Fibroblast of skin of left biceps (primary cell): ENCODE measurements around the gene SDHA.
"Not testable (repeated sequence)": the region's sequence is repeated elsewhere in the genome, so short reads cannot be mapped to it uniquely, and the experiment has no call there.

ENCODE experiments used
- DNase-seq, 2 experiments: peaks; one replicate each; pipeline ENCODE4 v3.0.0-alpha.2; 2013; ENCODE audit warnings: low read depth in 2 of 2

Gene SDHA

DNA sequence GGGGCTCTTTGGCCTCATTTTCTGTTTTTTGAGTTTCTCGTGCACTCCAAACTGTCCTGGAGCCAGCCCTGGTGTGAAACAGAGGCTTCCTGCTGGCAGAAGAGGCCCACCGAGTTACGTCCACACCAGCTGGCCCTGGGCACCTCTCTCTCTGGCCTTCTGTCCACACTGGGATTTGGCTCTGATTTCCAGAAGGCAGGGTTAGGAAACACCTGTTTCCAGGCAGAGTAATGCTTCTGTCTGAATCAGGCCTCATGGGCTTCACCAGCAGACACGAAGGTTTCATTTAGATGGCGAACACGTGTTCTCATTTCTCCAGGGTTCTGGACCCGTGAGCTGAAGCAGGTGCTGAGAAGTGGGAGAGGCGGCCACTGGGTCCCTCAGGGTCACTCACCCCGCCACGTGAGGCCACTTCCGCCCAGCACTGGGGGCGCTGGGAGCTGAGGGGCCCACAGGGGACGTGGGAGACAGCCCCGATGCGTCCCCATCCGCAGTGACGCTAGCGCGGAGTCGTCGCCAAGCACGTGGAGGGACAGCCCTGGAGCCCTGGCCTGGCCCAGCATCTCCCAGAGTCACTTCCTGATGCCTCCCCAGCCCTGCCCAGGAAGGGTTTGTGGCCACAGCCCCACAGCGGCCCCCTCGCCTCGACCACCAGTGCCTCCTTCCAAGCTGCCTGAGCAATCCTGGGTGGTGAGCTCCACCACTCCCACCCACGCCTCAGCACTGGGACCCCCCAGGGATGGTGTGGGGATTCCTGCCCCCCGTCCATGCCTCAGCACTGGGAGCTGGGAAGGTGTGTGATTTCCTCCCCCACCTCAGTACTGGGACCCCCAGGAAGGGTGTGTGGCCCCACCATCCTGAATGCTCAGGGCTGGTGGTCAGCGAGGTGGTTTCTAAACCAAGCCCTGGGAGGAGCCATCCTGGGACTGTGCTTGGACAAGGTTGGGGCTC lies 31.8 kb upstream of the SDHA start:
- no peak for DNase-seq

GRCh38 chr5:187042-187431 lies 31.1 kb upstream of the SDHA start:
- no peak for DNase-seq

- DNase-seq, result no peak
Observed at GRCh38 chr5:187617-188451, 30.3 kb upstream of the SDHA start.

- peak; percentile 42 to 44 for DNase-seq
Observed at GRCh38 chr5:188488-189481, 29.3 kb upstream of the SDHA start.

DNA sequence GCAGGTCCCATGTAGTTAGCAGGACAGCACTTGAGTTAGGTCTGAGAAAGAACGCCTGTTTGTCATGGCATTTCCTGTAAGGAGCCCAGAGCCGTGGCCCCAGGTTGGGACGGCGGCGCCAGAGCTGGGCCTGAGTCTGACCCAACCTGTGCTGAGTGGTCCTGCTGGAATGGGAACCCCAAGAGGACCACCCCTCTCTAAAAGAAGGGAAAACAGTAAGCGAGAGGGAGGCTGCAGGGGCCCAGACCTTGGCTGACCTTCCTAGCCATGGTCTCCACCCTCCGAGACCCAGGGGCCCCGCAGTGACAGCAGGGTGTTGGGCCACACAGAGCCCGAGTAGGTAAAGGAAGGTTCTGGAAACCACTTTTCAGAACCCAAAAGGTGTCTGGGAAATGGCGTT lies 28.6 kb upstream of the SDHA start:
- DNase-seq, result no peak

GRCh38 chr5:189976-190365 lies 28.1 kb upstream of the SDHA start:
- DNase-seq, result no peak

DNA sequence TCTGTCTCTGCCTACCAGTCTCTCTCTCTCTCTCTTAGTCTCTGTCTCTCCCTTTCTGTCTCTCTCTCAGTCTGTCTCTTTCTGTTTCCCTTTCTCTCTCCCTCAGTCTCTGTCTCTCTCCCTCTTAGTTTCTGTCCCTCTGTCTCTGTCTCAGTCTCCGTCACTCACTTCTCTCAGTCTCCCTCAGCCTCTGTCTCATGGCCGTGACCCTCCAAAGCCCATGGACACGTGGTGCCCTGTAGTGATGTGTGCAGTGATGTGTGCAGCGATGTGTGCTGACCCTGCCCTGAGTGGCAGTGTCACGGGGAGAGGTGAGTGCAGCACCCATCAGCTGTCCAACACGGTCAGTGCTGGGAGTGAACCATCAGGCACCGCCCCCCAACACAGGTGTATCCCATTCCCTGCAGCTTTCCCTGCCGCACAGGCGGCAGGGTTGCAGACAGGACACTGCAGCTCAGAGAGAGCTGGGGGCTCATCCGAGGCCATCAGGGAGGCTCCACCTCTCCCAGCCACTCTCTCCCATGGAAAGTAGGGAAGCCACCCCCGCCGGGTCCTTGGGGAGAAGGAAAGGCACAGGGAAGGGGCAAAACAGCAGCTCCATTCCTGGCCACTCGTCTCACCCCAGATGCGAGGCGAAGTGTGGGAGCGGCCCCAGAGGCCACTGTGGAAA lies 27.6 kb upstream of the SDHA start:
- no peak for DNase-seq

DNA sequence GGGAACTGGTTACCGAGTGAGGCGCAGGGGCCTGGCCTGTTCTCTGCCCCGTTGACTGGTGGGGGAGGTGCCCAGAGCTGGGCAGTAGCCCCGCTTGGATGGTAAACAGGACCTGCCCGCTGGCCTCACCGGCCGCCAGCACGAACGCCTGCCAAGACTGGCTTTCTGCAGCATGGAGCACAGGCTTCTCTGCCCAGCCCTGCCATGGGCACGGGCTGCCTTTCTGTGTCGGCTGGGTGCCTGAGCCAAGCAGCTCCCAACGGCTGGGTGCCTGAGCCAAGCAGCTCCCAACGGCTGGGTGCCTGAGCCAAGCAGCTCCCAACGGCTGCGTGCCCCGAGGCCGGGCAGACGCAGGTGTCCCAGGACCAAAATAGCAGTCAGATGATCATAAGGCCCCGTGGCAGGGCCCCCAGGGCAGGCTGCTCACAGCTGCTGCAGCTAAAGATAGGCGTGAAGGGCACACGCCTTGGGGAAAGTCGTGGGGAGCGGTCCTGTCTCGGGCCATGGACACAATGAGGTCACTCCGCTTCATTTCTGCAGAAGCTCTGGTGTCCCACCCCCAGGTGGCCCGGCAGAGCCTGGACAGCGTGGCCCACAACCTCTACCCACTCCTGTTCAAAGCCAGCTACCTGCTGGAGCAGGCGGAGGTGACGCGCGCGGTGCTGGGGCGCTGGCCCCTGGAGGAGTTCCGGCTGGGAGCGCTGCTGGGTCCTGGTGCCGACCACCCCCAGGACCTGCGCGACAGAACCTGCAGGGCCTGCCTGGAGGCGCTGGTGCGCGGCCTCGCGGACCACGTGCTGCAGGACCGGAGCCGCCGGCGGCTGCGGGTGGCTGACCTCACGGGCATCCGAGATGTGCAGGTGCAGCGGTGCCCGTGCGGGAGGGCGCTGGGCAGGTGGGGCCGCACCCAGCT lies 26.8 kb upstream of the SDHA start, which contains the start of gene LRRC14B:
LRRC14B (plus strand) TSS at position 460 of the 913 bp plus-strand sequence; CDS start at position 504, 44 bp downstream.
- DNase-seq, result no peak

DNA sequence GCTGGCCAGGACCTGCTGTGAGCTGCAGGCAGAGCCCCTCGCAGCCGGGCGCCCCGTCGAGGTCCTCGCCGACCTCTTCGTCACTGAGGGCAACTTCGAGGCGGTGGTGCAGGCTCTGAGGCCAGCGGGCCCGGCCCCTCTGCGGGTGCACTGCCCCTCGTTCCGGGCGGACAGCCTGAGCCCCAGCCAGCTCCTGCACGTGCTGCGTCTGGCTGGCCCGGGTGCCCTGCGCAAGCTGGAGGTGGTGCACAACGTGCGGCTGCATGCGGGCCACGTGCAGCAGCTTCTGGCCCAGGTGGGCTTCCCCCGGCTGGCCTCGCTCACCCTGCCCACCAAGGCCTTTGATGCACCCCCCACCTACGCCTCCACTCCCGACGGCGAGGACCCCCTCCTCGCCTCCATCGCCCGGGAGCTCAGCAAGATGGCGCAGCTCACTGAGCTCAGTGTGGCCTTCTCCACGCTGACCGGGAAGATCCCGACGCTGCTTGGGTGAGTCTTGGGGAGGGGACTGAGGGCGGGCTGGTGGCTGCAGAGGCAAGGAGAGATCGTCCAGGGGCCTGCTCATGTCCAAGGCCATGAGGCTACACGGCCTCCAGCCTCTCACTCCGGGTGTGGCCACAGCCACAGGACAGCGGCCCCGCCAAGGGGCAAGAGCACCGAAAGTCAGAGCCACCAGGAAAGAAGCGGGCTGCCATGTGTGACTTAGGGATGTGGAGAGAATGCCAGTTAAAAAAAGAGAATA lies 26.0 kb upstream of the SDHA start:
- DNase-seq, result no peak

GRCh38 chr5:192691-192969 lies 25.5 kb upstream of the SDHA start:
- DNase-seq, result no peak

- no peak for DNase-seq
Observed at GRCh38 chr5:192970-193831, 24.9 kb upstream of the SDHA start.

DNA sequence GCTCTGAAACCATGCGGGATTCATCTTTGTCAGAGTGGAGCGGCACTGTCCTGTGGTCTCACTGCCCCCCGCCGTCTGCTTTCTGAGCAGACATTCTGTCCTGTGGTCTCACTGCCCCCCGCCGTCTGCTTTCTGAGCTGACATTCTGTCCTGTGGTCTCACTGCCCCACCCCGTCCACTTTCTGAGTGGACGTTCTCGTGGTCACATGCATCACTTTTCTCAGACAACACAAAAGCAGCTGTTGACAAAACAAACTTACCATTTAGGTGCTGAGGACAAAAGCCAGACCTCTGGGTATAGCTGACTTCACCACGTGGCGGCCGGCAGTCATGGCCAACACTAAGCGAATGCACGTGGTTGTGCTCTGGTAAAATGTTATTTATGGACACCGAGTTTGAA lies 24.0 kb upstream of the SDHA start:
- no peak for DNase-seq

- no peak for DNase-seq
Observed at GRCh38 chr5:194603-195209, 23.4 kb upstream of the SDHA start.

DNA sequence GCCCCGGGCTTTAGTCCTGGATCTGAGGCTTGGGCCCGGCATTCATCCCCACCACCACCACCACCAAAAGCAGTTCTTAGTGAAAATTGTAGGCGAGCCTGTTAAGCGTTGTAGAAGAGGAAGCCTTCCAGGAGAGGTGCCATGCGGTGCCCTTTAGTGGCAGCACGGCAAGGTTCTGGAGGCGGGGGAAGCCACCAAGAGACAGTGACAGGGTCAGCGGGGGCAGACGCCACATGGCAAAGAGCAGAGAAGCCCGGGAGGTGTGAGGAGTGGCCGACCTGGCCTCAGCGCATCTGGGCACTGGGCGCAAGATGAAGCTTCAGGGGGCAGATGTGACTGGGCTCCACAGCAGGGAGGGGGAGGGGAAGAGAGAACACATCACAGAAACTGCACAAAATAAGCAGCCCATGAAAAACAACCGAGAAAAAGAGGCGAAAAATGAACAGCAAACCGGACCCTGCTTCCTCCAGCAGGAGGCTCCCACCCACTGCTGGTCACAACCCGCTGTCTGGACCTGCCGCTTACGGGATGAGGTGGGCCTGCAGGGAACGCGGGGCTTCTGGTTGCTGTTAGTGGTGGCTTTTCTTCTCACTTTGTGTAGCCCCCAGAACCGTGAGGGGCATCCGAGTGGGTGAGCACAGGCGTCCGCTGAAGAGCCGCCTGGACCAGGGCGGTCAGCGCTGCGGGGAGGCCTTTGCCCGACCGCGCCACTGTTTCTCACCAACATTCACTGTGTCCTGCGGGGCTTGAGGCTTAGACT lies 22.5 kb upstream of the SDHA start:
- DNase-seq, result no peak

DNA sequence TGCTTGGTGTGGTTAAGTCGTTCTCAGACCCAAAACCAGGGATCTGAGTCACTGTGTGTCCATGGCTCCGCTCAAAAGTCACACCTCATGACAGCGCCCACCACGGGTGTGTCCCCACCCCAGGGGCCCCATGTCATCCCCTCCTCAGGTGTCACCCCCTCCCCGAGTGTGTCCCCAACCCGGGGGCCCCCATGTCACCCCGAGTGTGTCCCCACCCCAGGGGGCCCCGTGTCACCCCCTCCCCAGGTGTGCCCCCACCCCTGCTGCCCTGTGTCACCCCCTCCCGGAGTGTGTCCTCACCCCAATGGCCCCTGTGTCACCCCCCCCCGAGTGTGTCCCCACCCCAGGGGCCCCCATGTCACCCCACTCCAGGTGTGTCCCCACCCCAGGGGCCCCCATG lies 21.8 kb upstream of the SDHA start:
- DNase-seq, result no peak

GRCh38 chr5:197031-197430 lies 21.1 kb upstream of the SDHA start:
- not testable (repeated sequence) for DNase-seq

DNA sequence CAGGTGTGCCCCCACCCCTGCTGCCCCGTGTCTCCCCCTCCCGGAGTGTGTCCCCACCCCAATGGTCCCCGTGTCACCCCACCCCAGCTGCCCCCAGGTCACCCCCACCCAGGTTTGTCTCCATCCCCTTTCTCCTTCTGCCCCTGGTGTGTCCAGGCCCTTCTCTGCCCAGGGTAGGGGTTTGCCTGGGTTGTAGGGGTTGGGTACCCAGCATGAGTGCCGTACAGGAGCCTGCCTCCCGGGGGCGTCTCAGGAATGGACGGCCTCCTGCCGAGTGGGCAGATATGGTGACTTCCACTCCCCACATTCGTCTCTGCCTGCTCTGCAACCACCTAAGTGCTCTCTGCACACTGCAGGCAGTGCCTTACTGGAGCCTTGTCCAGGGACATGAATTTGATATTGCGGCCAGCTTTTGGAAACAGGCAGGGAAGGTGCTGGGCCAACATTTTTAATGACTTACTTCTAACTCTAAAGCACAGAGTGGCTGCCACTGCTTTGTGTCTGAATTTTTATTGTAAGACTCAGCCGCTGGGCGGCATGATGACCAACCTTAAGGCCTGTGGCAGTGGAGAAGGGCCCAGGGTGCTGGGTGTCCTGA lies 20.1 kb upstream of the SDHA start:
- no peak for DNase-seq
